IMR-90 (cell line): ENCODE data around the gene RYR1. TPM values are rescaled to one million over a fixed set of nuclear protein-coding genes. Genes with fewer than 3 reads are reported as not detected.
A peak's percentile ranks its signal among the peaks of the same experiment; 100 is the strongest.
"Not testable (repeated sequence)": the region's sequence is repeated elsewhere in the genome, so short reads cannot be mapped to it uniquely, and the experiment has no call there.

Experiments
- ATAC-seq: fragments of 200-7000 bp; cut with Tn5 transposase; 2 replicates; pipeline ENCODE4 v1.9.1; 2020; ENCODE audit warnings: low read depth, mild to moderate bottlenecking, moderate library complexity
- BruUV-seq: library from RNA; stranded (reverse); fragments of 400-500 nt; replicated peaks from 2 replicates; lab custom pipeline; 2021; lab: Mats Ljungman, UMichigan
- CTCF ChIA-PET: fragments of 300-600 bp; formaldehyde crosslinking; extraction: SDS; loops from one replicate; lab custom pipeline; 2021; ENCODE audit warnings: antibody characterized with exemption; lab: Yijun Ruan, JAX
- POLR2A ChIA-PET: fragments of 300-600 bp; sonication (Branson Sonifier 250); formaldehyde crosslinking; loops from one replicate; lab custom pipeline; 2022; ENCODE audit warnings: antibody characterized with exemption; ENCODE audit not compliant: unreplicated experiment; lab: Charles Lee
- DNase-seq: peaks from one replicate; pipeline ENCODE4 v3.0.0; 2013
- H2AFZ ChIP-seq: replicated peaks from 2 replicates; pipeline ENCODE3; 2013; ENCODE audit warnings: low read length, mild to moderate bottlenecking; ENCODE audit not compliant: poor library complexity
- H2AK5ac ChIP-seq: 2 replicates; pipeline ENCODE4 v1.6.1; 2013; ENCODE audit warnings: low read depth, low read length, inconsistent platforms
- H2AK9ac ChIP-seq: replicated peaks from 2 replicates; pipeline ENCODE3; 2013; ENCODE audit warnings: mild to moderate bottlenecking, low read depth, low read length, moderate library complexity; ENCODE audit not compliant: poor library complexity
- H2BK120ac ChIP-seq: 2 replicates; pipeline ENCODE4 v1.6.1; 2013; ENCODE audit warnings: low read depth, low read length, inconsistent platforms
- H2BK15ac ChIP-seq: 3 replicates; pipeline ENCODE4 v1.6.1; 2013; ENCODE audit warnings: low read depth, low read length, inconsistent platforms
- H2BK20ac ChIP-seq: 2 replicates; pipeline ENCODE4 v1.6.1; 2013; ENCODE audit warnings: low read depth, mild to moderate bottlenecking, inconsistent platforms, low read length, moderate library complexity
- H2BK5ac ChIP-seq: 2 replicates; pipeline ENCODE4 v1.6.1; 2013; ENCODE audit warnings: mild to moderate bottlenecking, low read depth, low read length, inconsistent platforms; ENCODE audit not compliant: poor library complexity, severe bottlenecking
- H3K14ac ChIP-seq: replicated peaks from 2 replicates; pipeline ENCODE4 v1.6.1; 2013; ENCODE audit warnings: low read depth, low read length, inconsistent platforms
- H3K18ac ChIP-seq: 2 replicates; pipeline ENCODE4 v1.6.1; 2013; ENCODE audit warnings: low read depth, low read length, control low read depth
- H3K23ac ChIP-seq: 2 replicates; pipeline ENCODE4 v1.6.1; 2013; ENCODE audit warnings: low read depth, low read length, inconsistent platforms
- H3K27ac ChIP-seq: 2 replicates; pipeline ENCODE4 v1.5.1; 2013; ENCODE audit warnings: mild to moderate bottlenecking, control low read depth, low read length; ENCODE audit not compliant: insufficient read depth
- H3K27me3 ChIP-seq: 2 replicates; pipeline ENCODE4 v1.6.1; 2013; ENCODE audit warnings: low read length; ENCODE audit not compliant: control insufficient read depth, insufficient read depth
- H3K36me3 ChIP-seq: 2 replicates; pipeline ENCODE4 v1.6.1; 2013; ENCODE audit warnings: low read length, mixed read lengths; ENCODE audit not compliant: control insufficient read depth, insufficient read depth
- H3K4ac ChIP-seq: 2 replicates; pipeline ENCODE4 v1.6.1; 2013; ENCODE audit warnings: low read depth, low read length, inconsistent platforms
- H3K4me1 ChIP-seq: 2 replicates; pipeline ENCODE4 v1.6.1; 2013; ENCODE audit warnings: low read length, mixed read lengths; ENCODE audit not compliant: control insufficient read depth, insufficient read depth
- H3K4me2 ChIP-seq: 2 replicates; pipeline ENCODE4 v1.6.1; 2013; ENCODE audit warnings: low read depth, mild to moderate bottlenecking, control low read depth, low read length, moderate library complexity
- H3K4me3 ChIP-seq: 2 replicates; pipeline ENCODE4 v1.5.1; 2013; ENCODE audit warnings: low read depth, mild to moderate bottlenecking, control low read depth, low read length, moderate library complexity; ENCODE audit not compliant: insufficient read depth
- H3K56ac ChIP-seq: 2 replicates; pipeline ENCODE4 v1.6.1; 2013; ENCODE audit warnings: low read length, inconsistent platforms; ENCODE audit not compliant: insufficient read depth; ENCODE audit errors: extremely low read depth
- H3K79me1 ChIP-seq, 2 experiments: 2 replicates each; pipeline ENCODE4 v1.6.1; 2013; ENCODE audit warnings: low read length in 2 of 2, inconsistent platforms in 1 of 2, low read depth in 1 of 2
- H3K9ac ChIP-seq: 2 replicates; pipeline ENCODE4 v1.6.1; 2013; ENCODE audit warnings: low read depth, low read length, control low read depth
- H3K9me1 ChIP-seq: 2 replicates; pipeline ENCODE4 v1.6.1; 2013; ENCODE audit warnings: low read length, inconsistent platforms; ENCODE audit not compliant: insufficient read depth
- H3K9me3 ChIP-seq: 2 replicates; pipeline ENCODE4 v1.6.1; 2013; ENCODE audit warnings: low read length; ENCODE audit not compliant: control insufficient read depth, insufficient read depth
- H4K20me1 ChIP-seq: 2 replicates; pipeline ENCODE4 v1.6.1; 2013; ENCODE audit warnings: low read length, inconsistent platforms; ENCODE audit not compliant: insufficient read depth
- H4K5ac ChIP-seq: 2 replicates; pipeline ENCODE4 v1.6.1; 2013; ENCODE audit warnings: mild to moderate bottlenecking, low read depth, low read length, control low read depth
- H4K8ac ChIP-seq, 2 experiments: 2 replicates each; pipeline ENCODE4 v1.6.1; 2013; ENCODE audit warnings: low read depth in 2 of 2, low read length in 2 of 2, control low read depth in 1 of 2, inconsistent platforms in 1 of 2
- H4K91ac ChIP-seq: 2 replicates; pipeline ENCODE4 v1.6.1; 2013; ENCODE audit warnings: low read depth, low read length, inconsistent platforms; ENCODE audit not compliant: insufficient read depth
- CEBPB ChIP-seq: IDR thresholded peaks from 2 replicates; pipeline ENCODE4 v1.6.1; 2012; ENCODE audit warnings: low read depth, low read length, improper control_type of control experiment
- WGBS, 2 experiments: methylation state at CpG; one replicate each; pipeline versions ENCODE4 v1.1.5 to v1.1.7; 2013; ENCODE audit warnings: missing lambda C conversion rate in 2 of 2; ENCODE audit not compliant: insufficient read length in 1 of 2; ENCODE audit errors: extremely low coverage in 2 of 2; 5-methylcytosine and 5-hydroxymethylcytosine counted together
- dilution Hi-C: fragments of 300-500 bp; cut with HindIII; formaldehyde crosslinking; loops from one replicate; pipeline ENCODE4 v1.14.3; 2018; ENCODE audit warnings: low sequenced_read_pairs; ENCODE audit not compliant: unreplicated experiment
- in situ Hi-C: fragments of 300-500 bp; cut with MboI; formaldehyde crosslinking; loops from 3 replicates; pipeline ENCODE4 v1.14.3; 2019; ENCODE audit warnings: low sequenced_read_pairs, inconsistent platforms, mixed read lengths
- intact Hi-C: fragments of 100-400 bp; cut with micrococcal nuclease; formaldehyde crosslinking; loops from 2 replicates; pipeline ENCODE4 v1.10.0; 2022
- polyA plus RNA-seq, 3 experiments: library from polyadenylated mRNA; depleted of rRNA; stranded (reverse); fragments of >200 nt; gene quantifications; 2 replicates each; pipeline ENCODE4 v1.2.3, GENCODE V29; 2012; ENCODE audit warnings: low replicate concordance in 1 of 3
- total RNA-seq: library from RNA; depleted of rRNA; stranded (reverse); fragments of >200 nt; gene quantifications from 2 replicates; pipeline ENCODE4 v1.2.3, GENCODE V29; 2012

Gene RYR1
- total and polyA plus RNA-seq, 2 of the 4 experiments (the other 2 are of a cell fraction) = not detected

DNA sequence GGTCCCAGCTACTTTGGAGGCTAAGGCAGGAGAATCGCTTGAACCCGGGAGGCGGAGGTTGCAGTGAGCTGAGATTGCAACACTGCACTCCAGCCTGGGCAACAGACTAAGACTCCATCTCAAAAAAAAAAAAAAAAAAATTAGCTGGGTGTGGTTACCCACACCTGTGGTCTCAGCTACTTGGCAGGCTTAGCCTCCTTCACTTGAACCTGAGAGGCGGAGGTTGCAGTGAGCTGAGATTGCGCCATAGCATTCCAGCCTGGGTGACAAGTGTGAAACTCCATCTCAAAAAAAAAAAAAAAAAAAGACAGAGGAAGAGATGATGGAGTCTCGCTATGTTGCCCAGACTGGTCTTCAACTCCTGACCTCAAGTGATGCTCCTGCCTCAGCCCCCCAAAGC, 145.8 kb downstream of the RYR1 start:
- DNase-seq, intact Hi-C loops: not testable (repeated sequence)

More for the DNA sequence above, 145.8 kb downstream of the RYR1 start:
- H2AK5ac ChIP-seq, ATAC-seq, H3K4me1 ChIP-seq, H2AFZ ChIP-seq, H3K4ac ChIP-seq, H3K9ac ChIP-seq, H3K27ac ChIP-seq, in situ Hi-C loops, H3K36me3 ChIP-seq, H4K5ac ChIP-seq, H3K9me1 ChIP-seq, H2AK9ac ChIP-seq, dilution Hi-C loops, H3K18ac ChIP-seq, H3K79me1 ChIP-seq, H3K14ac ChIP-seq, CTCF ChIA-PET, H2BK5ac ChIP-seq, H2BK120ac ChIP-seq, H3K23ac ChIP-seq, H4K91ac ChIP-seq, POLR2A ChIA-PET, H3K9me3 ChIP-seq, H3K4me3 ChIP-seq, H2BK20ac ChIP-seq, BruUV-seq, H4K20me1 ChIP-seq, H3K27me3 ChIP-seq, H3K4me2 ChIP-seq, H2BK15ac ChIP-seq, H3K56ac ChIP-seq, H4K8ac ChIP-seq: not testable (repeated sequence)
- peak; percentile 34; the same call in 1 of the 2 replicates for TF ChIP-seq CEBPB
- no CpG with 5 or more reads among the region's 6 CpGs for WGBS, 2 experiments
